Measurements from ENCODE around the gene SERHL2. TPM values are rescaled to one million over a fixed set of nuclear protein-coding genes. Genes with fewer than 3 reads are reported as not detected.
A peak's percentile ranks its signal among the peaks of the same experiment; 100 is the strongest.

Gene SERHL2
- total RNA-seq, 1 donor from 2014 or later: not detected

GRCh38 chr22:42581762-42582716 lies 28.3 kb downstream of the SERHL2 start:
- Histone ChIP-seq H3K27ac (no peak overlapping the region), H3K9me3 (ENCODE audit: low read depth) (no peaks in the 10 kb centered on the region), H3K4me3 (peak overlapping the region; percentile 76), H3K79me2 (ENCODE audit: low read depth) (peaks cover 19% of the 10 kb centered on the region), H3K27me3 (no peaks in the 10 kb centered on the region), H3K36me3 (no peaks in the 10 kb centered on the region), H3K9ac (peak overlapping the region; percentile 69), H3K4me1 (no peaks in the 10 kb centered on the region), H2AFZ (replicated peaks) (peak overlapping the region; percentile 84), H3K4me2 (peak overlapping the region; percentile 72), H3F3A (ENCODE audit: low read depth) (peaks cover 14% of the 10 kb centered on the region), H4K20me1 (ENCODE audit: low read depth) (peaks cover 7% of the 10 kb centered on the region)
- peak; percentile 87 for DNase-seq (ENCODE audit: low spot score)
- Mint-ChIP-seq H3K4me1 (peaks cover 15% of the 10 kb centered on the region), H3K9me3 (no peaks in the 10 kb centered on the region), H3K27me3 (ENCODE audit: insufficient read depth, low read depth) (peaks cover 13% of the 10 kb centered on the region), H3K27ac (peak overlapping the region; percentile 43), H3K36me3 (peaks cover 19% of the 10 kb centered on the region), H3K4me3 (peak overlapping the region; percentile 97)
- TF ChIP-seq CTCF (IDR thresholded peaks at IDR 0.05): no peak
- no peak for TF ChIP-seq EZH2 (IDR thresholded peaks at IDR 0.05)
- no peak for TF ChIP-seq EZH2phosphoT487 (IDR thresholded peaks at IDR 0.05)

- peak overlapping the region; percentile 5 for H3K27ac ChIP-seq
- Mint-ChIP-seq H3K9me3 (no peaks in the 10 kb centered on the region), H3K4me3 (peak overlapping the region; percentile 92), H3K4me1 (peaks cover 15% of the 10 kb centered on the region), H3K27ac (no peak overlapping the region), H3K27me3 (ENCODE audit: insufficient read depth, low read depth) (peaks cover 13% of the 10 kb centered on the region), H3K36me3 (peaks cover 25% of the 10 kb centered on the region)
- H3F3A ChIP-seq (ENCODE audit: low read depth): peaks cover 14% of the 10 kb centered on the region
- no peak overlapping the region for H3K4me2 ChIP-seq
- no peak overlapping the region for H3K4me3 ChIP-seq
- no peaks in the 10 kb centered on the region for H3K27me3 ChIP-seq
- no peaks in the 10 kb centered on the region for H3K9me3 ChIP-seq (ENCODE audit: low read depth)
- peaks cover 19% of the 10 kb centered on the region for H3K79me2 ChIP-seq (ENCODE audit: low read depth)
- H2AFZ ChIP-seq (replicated peaks): no peak overlapping the region
- H3K4me1 ChIP-seq: no peaks in the 10 kb centered on the region
- no peak overlapping the region for H3K9ac ChIP-seq
- no peak for TF ChIP-seq EZH2 (IDR thresholded peaks at IDR 0.05)
- H4K20me1 ChIP-seq (ENCODE audit: low read depth): peaks cover 7% of the 10 kb centered on the region
- DNase-seq (ENCODE audit: low spot score): no peak
- no peaks in the 10 kb centered on the region for H3K36me3 ChIP-seq
Observed at GRCh38 chr22:42582987-42583386, 29.2 kb downstream of the SERHL2 start.

- no peak overlapping the region for H3K4me3 Mint-ChIP-seq
- Histone ChIP-seq H3K4me2 (no peak overlapping the region), H3K27ac (no peak overlapping the region), H3K4me1 (no peaks in the 10 kb centered on the region), H3K79me2 (ENCODE audit: low read depth) (peaks cover 19% of the 10 kb centered on the region), H2AFZ (replicated peaks) (no peak overlapping the region), H3K4me3 (no peak overlapping the region), H3K27me3 (no peaks in the 10 kb centered on the region), H3K9ac (no peak overlapping the region), H3K9me3 (ENCODE audit: low read depth) (no peaks in the 10 kb centered on the region), H3F3A (ENCODE audit: low read depth) (peaks cover 14% of the 10 kb centered on the region), H3K36me3 (no peaks in the 10 kb centered on the region), H4K20me1 (ENCODE audit: low read depth) (peaks cover 7% of the 10 kb centered on the region)
- peaks cover 26% of the 10 kb centered on the region for H3K36me3 Mint-ChIP-seq
- no peaks in the 10 kb centered on the region for H3K9me3 Mint-ChIP-seq
- peaks cover 12% of the 10 kb centered on the region for H3K27me3 Mint-ChIP-seq (ENCODE audit: insufficient read depth, low read depth)
- TF ChIP-seq EZH2phosphoT487 (IDR thresholded peaks at IDR 0.05) (no peak), EZH2 (IDR thresholded peaks at IDR 0.05) (no peak), CTCF (IDR thresholded peaks at IDR 0.05) (no peak)
- peaks cover 15% of the 10 kb centered on the region for H3K4me1 Mint-ChIP-seq
- no peak for DNase-seq (ENCODE audit: low spot score)
- H3K27ac Mint-ChIP-seq: no peak overlapping the region
Observed at GRCh38 chr22:42584364-42584940, 30.7 kb downstream of the SERHL2 start.

Measured in neural progenitor cell (in vitro differentiated cells).